HCT116 (cell line): ENCODE data around the gene IRS1. TPM values are rescaled to one million over a fixed set of nuclear protein-coding genes. Genes with fewer than 3 reads are reported as not detected.
A peak's percentile ranks its signal among the peaks of the same experiment; 100 is the strongest.

Experiments
- ATAC-seq: fragments of 200-7000 bp; cut with Tn5 transposase; 2 replicates; pipeline ENCODE4 v1.9.1; 2020; ENCODE audit warnings: mild to moderate bottlenecking, moderate library complexity
- BruUV-seq: library from RNA; stranded (reverse); fragments of 400-500 nt; replicated peaks from 2 replicates; lab custom pipeline; 2021; lab: Mats Ljungman, UMichigan
- CTCF ChIA-PET: fragments of 300-600 bp; sonication (Branson Sonifier 250); formaldehyde crosslinking; loops from one replicate; lab custom pipeline; 2021; ENCODE audit warnings: antibody characterized with exemption; lab: Charles Lee
- POLR2A ChIA-PET: fragments of 300-600, 350-600 bp; sonication (Branson Sonifier 250); formaldehyde crosslinking; loops from one replicate; lab custom pipeline; 2021; ENCODE audit warnings: antibody characterized with exemption; lab: Charles Lee
- RAD21 ChIA-PET, 2 experiments: fragments of 300-600 bp; sonication (Branson Sonifier 250); formaldehyde crosslinking; loops; one replicate each; lab custom pipeline; 2023; ENCODE audit warnings: low total read pairs in 2 of 2; ENCODE audit not compliant: uncharacterized antibody in 2 of 2, unreplicated experiment in 2 of 2, low non-redundant PET in 1 of 2; lab: Charles Lee
- DNase-seq: peaks from one replicate; pipeline ENCODE4 v3.0.0-alpha.2; 2010; ENCODE audit warnings: low read depth, low spot score
- H2AFZ ChIP-seq: fragments of 200-600 bp; shearing (Covaris generic), sonication (generic); 2 replicates; pipeline ENCODE4 v1.6.1; 2017; ENCODE audit warnings: low read depth, mixed run types, mixed read lengths, antibody characterized with exemption, low read length; ENCODE audit not compliant: poor library complexity, severe bottlenecking
- H3K27ac ChIP-seq: 2 replicates; pipeline ENCODE4 v1.5.1; 2012; ENCODE audit warnings: low read depth, low read length
- H3K27me3 ChIP-seq: fragments of 200-600 bp; sonication (generic); 2 replicates; pipeline ENCODE4 v1.6.1; 2016; ENCODE audit warnings: mixed run types, low read length, mixed read lengths; ENCODE audit not compliant: insufficient read depth
- H3K36me3 ChIP-seq, 2 experiments: fragments of 200-500 bp in 1 of 2; fragments of 200-600 bp in 1 of 2; sonication (Bioruptor generic) in 1 of 2; sonication (generic) in 1 of 2; 2 replicates each; pipeline versions ENCODE4 v1.5.1 to v1.6.1; 2014 to 2016; ENCODE audit warnings: low read length in 2 of 2, inconsistent platforms in 1 of 2, mixed read lengths in 1 of 2, mixed run types in 1 of 2; ENCODE audit not compliant: insufficient read depth in 2 of 2, control insufficient read depth in 1 of 2
- H3K4me1 ChIP-seq, 2 experiments: fragments of 200-600 bp in 1 of 2; sonication (generic) in 1 of 2; 2 replicates each; pipeline versions ENCODE4 v1.5.1 to v1.6.1; 2012 to 2017; ENCODE audit warnings: low read length in 2 of 2, inconsistent platforms in 1 of 2, mild to moderate bottlenecking in 1 of 2, mixed read lengths in 1 of 2, mixed run types in 1 of 2, moderate library complexity in 1 of 2; ENCODE audit not compliant: insufficient read depth in 2 of 2, control insufficient read depth in 1 of 2
- H3K4me2 ChIP-seq: fragments of 200-600 bp; sonication (generic); 2 replicates; pipeline ENCODE4 v1.6.1; 2017; ENCODE audit warnings: mixed run types, low read length, mixed read lengths
- H3K4me3 ChIP-seq, 2 experiments: fragments of 200-600 bp in 1 of 2; sonication (generic) in 1 of 2; replicated peaks in 1 of 2; 2 replicates each; pipeline ENCODE4 v1.5.1; 2011 to 2016; ENCODE audit warnings: low read length in 2 of 2, control low read depth in 1 of 2, low read depth in 1 of 2, mild to moderate bottlenecking in 1 of 2, mixed read lengths in 1 of 2, mixed run types in 1 of 2
- H3K79me2 ChIP-seq: fragments of 200-600 bp; sonication (generic); 2 replicates; pipeline ENCODE4 v1.6.1; 2017; ENCODE audit warnings: mild to moderate bottlenecking, mixed run types, low read length, moderate library complexity, mixed read lengths; ENCODE audit not compliant: insufficient read depth
- H3K9ac ChIP-seq: fragments of 200-600 bp; sonication (generic); 2 replicates; pipeline ENCODE4 v1.6.1; 2016; ENCODE audit warnings: low read length, mixed read lengths
- H3K9me2 ChIP-seq: fragments of 200-600 bp; sonication (generic), shearing (Covaris generic); 2 replicates; pipeline ENCODE4 v1.6.1; 2017; ENCODE audit warnings: mixed run types, mild to moderate bottlenecking, moderate library complexity; ENCODE audit not compliant: insufficient read depth
- H3K9me3 ChIP-seq, 2 experiments: fragments of 200-500 bp in 1 of 2; fragments of 200-600 bp in 1 of 2; sonication (Bioruptor generic) in 1 of 2; sonication (generic) in 1 of 2; 2 replicates each; pipeline ENCODE4 v1.6.1; 2014 to 2017; ENCODE audit warnings: low read length in 2 of 2, mixed read lengths in 2 of 2, inconsistent platforms in 1 of 2, low read depth in 1 of 2, mild to moderate bottlenecking in 1 of 2, mixed run types in 1 of 2, moderate library complexity in 1 of 2; ENCODE audit not compliant: control insufficient read depth in 1 of 2, insufficient read depth in 1 of 2
- H4K20me1 ChIP-seq: fragments of 200-600 bp; sonication (generic), shearing (Covaris generic); 2 replicates; pipeline ENCODE4 v1.6.1; 2017; ENCODE audit warnings: mixed run types, mild to moderate bottlenecking, moderate library complexity; ENCODE audit not compliant: insufficient read depth
- CBX3 ChIP-seq: IDR thresholded peaks from 2 replicates; pipeline ENCODE4 v1.6.1; 2012; ENCODE audit warnings: low read depth
- EGR1 ChIP-seq: IDR thresholded peaks from 2 replicates; pipeline ENCODE4 v1.6.1; 2012; ENCODE audit warnings: low read depth
- FOSL1 ChIP-seq: IDR thresholded peaks from 2 replicates; pipeline ENCODE4 v1.6.1; 2012; ENCODE audit warnings: low read depth
- POLR2A ChIP-seq: IDR thresholded peaks from 2 replicates; pipeline ENCODE4 v1.7.0; 2011; ENCODE audit warnings: borderline replicate concordance; ENCODE audit not compliant: insufficient read depth, insufficient read length; ENCODE audit errors: extremely low read depth
- RAD21 ChIP-seq: IDR thresholded peaks from 2 replicates; pipeline ENCODE4 v1.6.1; 2012; ENCODE audit warnings: low read depth, mild to moderate bottlenecking
- TCF7L2 ChIP-seq: IDR thresholded peaks from 2 replicates; pipeline ENCODE4 v1.7.0; 2011; ENCODE audit warnings: borderline replicate concordance, inconsistent platforms; ENCODE audit not compliant: insufficient read depth, insufficient read length; ENCODE audit errors: extremely low read depth
- YY1 ChIP-seq: IDR thresholded peaks from 2 replicates; pipeline ENCODE4 v1.6.1; 2011; ENCODE audit warnings: low read length, low read depth, moderate library complexity, mild to moderate bottlenecking; ENCODE audit not compliant: insufficient replicate concordance; ENCODE audit errors: extremely low read depth
- ZFX ChIP-seq: fragments of 450-650 bp; IDR thresholded peaks from 2 replicates; pipeline ENCODE4 v1.6.1; 2017
- intact Hi-C: fragments of 100-400 bp; cut with micrococcal nuclease; formaldehyde crosslinking; loops from 2 replicates; pipeline ENCODE4 v1.10.0; 2022
- total RNA-seq: library from RNA; stranded (reverse); gene quantifications from one replicate; pipeline ENCODE4 v1.2.1, GENCODE V29; 2021; ENCODE audit not compliant: unreplicated experiment
- TF ChIP-seq, protein P1 (sequence below): IDR thresholded peaks from 2 replicates; pipeline ENCODE4 v1.6.1; 2012; ENCODE audit warnings: low read depth
- TF ChIP-seq, protein P2 (sequence below), 3 experiments: fragments of 200-600 bp in 1 of 3; sonication (generic) in 1 of 3; IDR thresholded peaks in 2 of 3; conservative IDR thresholded peaks in 1 of 3; 2 replicates each; pipeline ENCODE4 v1.5.1; 2012 to 2017; ENCODE audit warnings: low read depth in 2 of 3, low read length in 2 of 3, antibody characterized with exemption in 1 of 3, borderline replicate concordance in 1 of 3, control low read depth in 1 of 3, mild to moderate bottlenecking in 1 of 3, mixed read lengths in 1 of 3, mixed run types in 1 of 3, moderate library complexity in 1 of 3; ENCODE audit not compliant: insufficient read depth in 1 of 3
- TF ChIP-seq, protein P3 (sequence below): IDR thresholded peaks from 2 replicates; pipeline ENCODE4 v1.6.1; 2011; ENCODE audit warnings: mild to moderate bottlenecking, low read length, moderate library complexity; ENCODE audit not compliant: insufficient replicate concordance; ENCODE audit errors: extremely low read depth

IRS1 gene
- total RNA-seq, 1 experiment from 2014 or later, result 88.8 TPM

GRCh38 chr2:226732478-226733188 is 67.0 kb downstream of the IRS1 start:
- H2AFZ ChIP-seq, result no peak overlapping the region
- H3K9me3 ChIP-seq, result no peaks in the 10 kb centered on the region
- H3K27me3 ChIP-seq, result no peaks in the 10 kb centered on the region
- POLR2A ChIA-PET, result no interaction called here
- no peaks in the 10 kb centered on the region for H3K9me2 ChIP-seq
- H3K9ac ChIP-seq, result no peak overlapping the region
- no peak overlapping the region for H3K4me2 ChIP-seq
- H3K27ac ChIP-seq, result peak overlapping the region; percentile 44; the same call in 1 of the 2 replicates
- ATAC-seq, result no peak
- RAD21 ChIA-PET, result no interaction called here
- peaks cover 11% of the 10 kb centered on the region for H3K79me2 ChIP-seq
- no TSS peak for BruUV-seq
- no peak for TF ChIP-seq POLR2A
- TF ChIP-seq, protein P1, sequence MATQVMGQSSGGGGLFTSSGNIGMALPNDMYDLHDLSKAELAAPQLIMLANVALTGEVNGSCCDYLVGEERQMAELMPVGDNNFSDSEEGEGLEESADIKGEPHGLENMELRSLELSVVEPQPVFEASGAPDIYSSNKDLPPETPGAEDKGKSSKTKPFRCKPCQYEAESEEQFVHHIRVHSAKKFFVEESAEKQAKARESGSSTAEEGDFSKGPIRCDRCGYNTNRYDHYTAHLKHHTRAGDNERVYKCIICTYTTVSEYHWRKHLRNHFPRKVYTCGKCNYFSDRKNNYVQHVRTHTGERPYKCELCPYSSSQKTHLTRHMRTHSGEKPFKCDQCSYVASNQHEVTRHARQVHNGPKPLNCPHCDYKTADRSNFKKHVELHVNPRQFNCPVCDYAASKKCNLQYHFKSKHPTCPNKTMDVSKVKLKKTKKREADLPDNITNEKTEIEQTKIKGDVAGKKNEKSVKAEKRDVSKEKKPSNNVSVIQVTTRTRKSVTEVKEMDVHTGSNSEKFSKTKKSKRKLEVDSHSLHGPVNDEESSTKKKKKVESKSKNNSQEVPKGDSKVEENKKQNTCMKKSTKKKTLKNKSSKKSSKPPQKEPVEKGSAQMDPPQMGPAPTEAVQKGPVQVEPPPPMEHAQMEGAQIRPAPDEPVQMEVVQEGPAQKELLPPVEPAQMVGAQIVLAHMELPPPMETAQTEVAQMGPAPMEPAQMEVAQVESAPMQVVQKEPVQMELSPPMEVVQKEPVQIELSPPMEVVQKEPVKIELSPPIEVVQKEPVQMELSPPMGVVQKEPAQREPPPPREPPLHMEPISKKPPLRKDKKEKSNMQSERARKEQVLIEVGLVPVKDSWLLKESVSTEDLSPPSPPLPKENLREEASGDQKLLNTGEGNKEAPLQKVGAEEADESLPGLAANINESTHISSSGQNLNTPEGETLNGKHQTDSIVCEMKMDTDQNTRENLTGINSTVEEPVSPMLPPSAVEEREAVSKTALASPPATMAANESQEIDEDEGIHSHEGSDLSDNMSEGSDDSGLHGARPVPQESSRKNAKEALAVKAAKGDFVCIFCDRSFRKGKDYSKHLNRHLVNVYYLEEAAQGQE, result no peak
- no peak for TF ChIP-seq ZFX
- TF ChIP-seq, all 23 proteins: peak for 0
- H3K36me3 ChIP-seq, result peaks cover 0 to 24% of the 10 kb centered on the region in 2 experiments; a peak in 2 of 4 replicates
- intact Hi-C loops, result no loop called here
- CTCF ChIA-PET, result no interaction called here
- no peak overlapping the region for H3K4me3 ChIP-seq
- peaks cover 38 to 61% of the 10 kb centered on the region in 2 experiments for H3K4me1 ChIP-seq
- no peak for DNase-seq
- no peaks in the 10 kb centered on the region for H4K20me1 ChIP-seq

DNA sequence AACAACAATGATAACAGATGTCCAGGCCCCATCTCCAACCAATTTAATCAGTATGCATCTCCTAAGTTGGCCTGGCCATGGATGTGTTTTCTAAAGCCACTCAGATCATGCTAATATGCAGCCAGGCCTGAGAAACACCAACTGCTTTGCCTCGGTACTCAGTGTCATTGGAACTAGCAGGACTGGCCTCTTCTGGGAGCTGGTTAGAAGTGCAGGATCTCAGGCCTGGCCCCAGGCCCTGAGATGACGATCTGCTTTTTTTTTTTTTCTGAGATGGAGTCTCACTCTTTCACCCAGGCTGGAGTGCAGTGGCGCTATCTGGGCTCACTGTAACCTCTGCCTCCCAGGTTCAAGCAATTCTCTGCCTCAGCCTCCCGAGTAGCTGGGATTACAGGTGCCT is 69.1 kb downstream of the IRS1 start:
- Histone ChIP-seq H3K4me3 (no peak overlapping the region), H3K79me2 (no peaks in the 10 kb centered on the region), H3K27me3 (no peaks in the 10 kb centered on the region), H3K4me2 (no peak overlapping the region), H3K9me2 (no peaks in the 10 kb centered on the region), H3K9ac (no peak overlapping the region), H3K9me3 (no peaks in the 10 kb centered on the region), H2AFZ (no peak overlapping the region), H4K20me1 (no peaks in the 10 kb centered on the region), H3K4me1 (peaks cover 53 to 73% of the 10 kb centered on the region in 2 experiments), H3K27ac (peak overlapping the region; percentile 51), H3K36me3 (peaks cover 0 to 8% of the 10 kb centered on the region in 2 experiments; a peak in 2 of 4 replicates)
- peak; percentile 72 for ATAC-seq
- DNase-seq, result peak; percentile 31
- CTCF ChIA-PET, result no interaction called here
- intact Hi-C loops, result no loop called here
- RAD21 ChIA-PET, result no interaction called here
- no TSS peak for BruUV-seq
- POLR2A ChIA-PET, result no interaction called here
- no peak for TF ChIP-seq TCF7L2
- TF ChIP-seq CBX3, result 0 out of 2 replicates have a peak, but pooled peaks have one; percentile 21
- TF ChIP-seq FOSL1, result no peak
- TF ChIP-seq YY1, result no peak
- TF ChIP-seq EGR1, result no peak
- TF ChIP-seq, protein P2, sequence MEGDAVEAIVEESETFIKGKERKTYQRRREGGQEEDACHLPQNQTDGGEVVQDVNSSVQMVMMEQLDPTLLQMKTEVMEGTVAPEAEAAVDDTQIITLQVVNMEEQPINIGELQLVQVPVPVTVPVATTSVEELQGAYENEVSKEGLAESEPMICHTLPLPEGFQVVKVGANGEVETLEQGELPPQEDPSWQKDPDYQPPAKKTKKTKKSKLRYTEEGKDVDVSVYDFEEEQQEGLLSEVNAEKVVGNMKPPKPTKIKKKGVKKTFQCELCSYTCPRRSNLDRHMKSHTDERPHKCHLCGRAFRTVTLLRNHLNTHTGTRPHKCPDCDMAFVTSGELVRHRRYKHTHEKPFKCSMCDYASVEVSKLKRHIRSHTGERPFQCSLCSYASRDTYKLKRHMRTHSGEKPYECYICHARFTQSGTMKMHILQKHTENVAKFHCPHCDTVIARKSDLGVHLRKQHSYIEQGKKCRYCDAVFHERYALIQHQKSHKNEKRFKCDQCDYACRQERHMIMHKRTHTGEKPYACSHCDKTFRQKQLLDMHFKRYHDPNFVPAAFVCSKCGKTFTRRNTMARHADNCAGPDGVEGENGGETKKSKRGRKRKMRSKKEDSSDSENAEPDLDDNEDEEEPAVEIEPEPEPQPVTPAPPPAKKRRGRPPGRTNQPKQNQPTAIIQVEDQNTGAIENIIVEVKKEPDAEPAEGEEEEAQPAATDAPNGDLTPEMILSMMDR (IDR thresholded peaks at IDR 0.05 in 2 of 3, conservative IDR thresholded peaks at IDR 0.05 in 1 of 3; ENCODE audit: borderline replicate concordance in 1 of 3, insufficient read depth in 1 of 3, low read depth in 2 of 3, low read length in 2 of 3), result peak in 1 of 3 experiments; percentile 22; a peak in 1 of 6 replicates
- TF ChIP-seq RAD21, result peak; percentile 57
- TF ChIP-seq, protein P3, sequence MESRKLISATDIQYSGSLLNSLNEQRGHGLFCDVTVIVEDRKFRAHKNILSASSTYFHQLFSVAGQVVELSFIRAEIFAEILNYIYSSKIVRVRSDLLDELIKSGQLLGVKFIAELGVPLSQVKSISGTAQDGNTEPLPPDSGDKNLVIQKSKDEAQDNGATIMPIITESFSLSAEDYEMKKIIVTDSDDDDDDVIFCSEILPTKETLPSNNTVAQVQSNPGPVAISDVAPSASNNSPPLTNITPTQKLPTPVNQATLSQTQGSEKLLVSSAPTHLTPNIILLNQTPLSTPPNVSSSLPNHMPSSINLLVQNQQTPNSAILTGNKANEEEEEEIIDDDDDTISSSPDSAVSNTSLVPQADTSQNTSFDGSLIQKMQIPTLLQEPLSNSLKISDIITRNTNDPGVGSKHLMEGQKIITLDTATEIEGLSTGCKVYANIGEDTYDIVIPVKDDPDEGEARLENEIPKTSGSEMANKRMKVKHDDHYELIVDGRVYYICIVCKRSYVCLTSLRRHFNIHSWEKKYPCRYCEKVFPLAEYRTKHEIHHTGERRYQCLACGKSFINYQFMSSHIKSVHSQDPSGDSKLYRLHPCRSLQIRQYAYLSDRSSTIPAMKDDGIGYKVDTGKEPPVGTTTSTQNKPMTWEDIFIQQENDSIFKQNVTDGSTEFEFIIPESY, result no peak
